ENCODE results near the gene GLG1. TPM values are rescaled to one million over a fixed set of nuclear protein-coding genes. Genes with fewer than 3 reads are reported as not detected.

The GLG1 gene
- polyA plus RNA-seq, 2 of the 4 experiments (the other 2 are of a cell fraction), result 51.9 to 90.6 TPM

GRCh38 chr16:74650966-74651567 is 44.2 kb upstream of the GLG1 start:
- Histone ChIP-seq H3K9me3 (no peaks in the 10 kb centered on the region), H3K4me1 (no peaks in the 10 kb centered on the region), H3K27ac (no peak overlapping the region), H3K4me3 (no peak overlapping the region), H3K4me2 (no peak overlapping the region)
- CTCF ChIA-PET, result interaction anchor here (0.6 to 3.2 kb wide), 16 partner anchors 9 to 343 kb away, joined by 3 to 14 read pairs (median 6); no protein-coding TSS in a partner anchor
- ATAC-seq (peak in 1 of 2 experiments; percentile 53; a peak in 3 of 6 replicates), FAIRE-seq (no peak), DNase-seq (ENCODE audit: low read depth in 1 of 2, low spot score in 1 of 2) (peak in 1 of 2 experiments; percentile 29)
- WGBS (ENCODE audit: missing lambda C conversion rate), result 56% methylated on average over 6 of the region's 6 CpGs
- POLR2A ChIA-PET, result interaction anchor here (0.6 to 1.3 kb wide), 3 partner anchors 23 to 211 kb away, joined by 3 read pairs; partner anchors contain the start of gene GLG1
- TF ChIP-seq CHD4 (IDR thresholded peaks at IDR 0.05; ENCODE audit: borderline replicate concordance) (no peak), NFE2L2 (conservative IDR thresholded peaks at IDR 0.05; ENCODE audit: low read length) (no peak), HDAC2 (IDR thresholded peaks at IDR 0.05) (no peak), ESRRA (IDR thresholded peaks at IDR 0.05; ENCODE audit: borderline replicate concordance, low read length) (no peak), RCOR1 (IDR thresholded peaks at IDR 0.05; ENCODE audit: low read depth, low read length) (no peak), CTCF (IDR thresholded peaks at IDR 0.05) (peak; percentile 80), ZFP36 (IDR thresholded peaks at IDR 0.05; ENCODE audit: borderline replicate concordance, partially characterized antibody) (no peak), TFCP2L1 (CRISPR knock-in tag; IDR thresholded peaks at IDR 0.05) (no peak), ZSCAN20 (CRISPR knock-in tag; IDR thresholded peaks at IDR 0.05) (no peak), ZC3H11A (IDR thresholded peaks at IDR 0.05) (no peak), TP53 (CRISPR knock-in tag; IDR thresholded peaks at IDR 0.05) (no peak), JUN (IDR thresholded peaks at IDR 0.05) (no peak), ZNF302 (CRISPR knock-in tag; IDR thresholded peaks at IDR 0.05) (no peak), RARB (CRISPR knock-in tag; IDR thresholded peaks at IDR 0.05) (no peak), REST (IDR thresholded peaks at IDR 0.05) (no peak), SMC3 (IDR thresholded peaks at IDR 0.05) (0 out of 3 replicates have a peak, but pooled peaks have one; percentile 8), HOXA7 (CRISPR knock-in tag; IDR thresholded peaks at IDR 0.05) (no peak), NR3C1 (IDR thresholded peaks at IDR 0.05) (no peak), RAD21 (conservative IDR thresholded peaks at IDR 0.05 in 1 of 2, IDR thresholded peaks at IDR 0.05 in 1 of 2) (peak in 1 of 2 experiments; percentile 20; a peak in 1 of 5 replicates), CBX2 (IDR thresholded peaks at IDR 0.05; ENCODE audit: borderline replicate concordance, low read depth) (no peak)
- TF ChIP-seq, protein P1, sequence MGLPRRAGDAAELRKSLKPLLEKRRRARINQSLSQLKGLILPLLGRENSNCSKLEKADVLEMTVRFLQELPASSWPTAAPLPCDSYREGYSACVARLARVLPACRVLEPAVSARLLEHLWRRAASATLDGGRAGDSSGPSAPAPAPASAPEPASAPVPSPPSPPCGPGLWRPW (IDR thresholded peaks at IDR 0.05), result no peak
- TF ChIP-seq, protein P2, sequence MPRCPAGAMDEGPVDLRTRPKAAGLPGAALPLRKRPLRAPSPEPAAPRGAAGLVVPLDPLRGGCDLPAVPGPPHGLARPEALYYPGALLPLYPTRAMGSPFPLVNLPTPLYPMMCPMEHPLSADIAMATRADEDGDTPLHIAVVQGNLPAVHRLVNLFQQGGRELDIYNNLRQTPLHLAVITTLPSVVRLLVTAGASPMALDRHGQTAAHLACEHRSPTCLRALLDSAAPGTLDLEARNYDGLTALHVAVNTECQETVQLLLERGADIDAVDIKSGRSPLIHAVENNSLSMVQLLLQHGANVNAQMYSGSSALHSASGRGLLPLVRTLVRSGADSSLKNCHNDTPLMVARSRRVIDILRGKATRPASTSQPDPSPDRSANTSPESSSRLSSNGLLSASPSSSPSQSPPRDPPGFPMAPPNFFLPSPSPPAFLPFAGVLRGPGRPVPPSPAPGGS (IDR thresholded peaks at IDR 0.05), result no peak

Data from A549 (cell line).